GM20000 (cell line): ENCODE data around the gene TYRP1.
"Not testable (repeated sequence)": the region's sequence is repeated elsewhere in the genome, so short reads cannot be mapped to it uniquely, and the experiment has no call there.

Experiments used
- DNase-seq: peaks from one replicate; pipeline ENCODE4 v3.0.0; 2012; ENCODE audit warnings: low spot score
- TF ChIP-seq, protein P1 (sequence below): IDR thresholded peaks from 2 replicates; pipeline ENCODE4 v1.5.1; 2012; ENCODE audit warnings: mild to moderate bottlenecking, control low read depth; ENCODE audit errors: extremely low read depth, missing control alignments

Gene TYRP1

DNA sequence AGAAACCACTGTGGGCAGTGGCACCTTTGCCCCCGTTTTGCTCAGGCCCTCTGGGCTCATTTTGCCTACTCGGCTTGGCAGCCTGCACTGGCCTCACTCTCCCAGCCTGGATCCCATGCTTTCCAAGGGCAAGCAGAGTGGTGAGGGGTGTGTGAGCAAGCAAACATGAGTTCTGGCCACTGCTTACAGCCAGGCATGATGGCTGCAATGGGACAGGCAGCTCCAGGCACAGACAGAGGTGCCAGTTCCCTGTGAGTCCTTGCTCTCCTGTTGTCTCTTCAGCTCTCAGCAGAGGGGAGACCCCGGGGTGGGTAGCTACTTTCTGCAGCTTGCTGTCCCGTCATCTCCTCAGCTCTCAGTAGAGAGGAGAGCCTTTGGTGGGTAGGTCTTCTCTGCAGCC, 35.2 kb upstream of the TYRP1 start:
- TF ChIP-seq, protein P1, sequence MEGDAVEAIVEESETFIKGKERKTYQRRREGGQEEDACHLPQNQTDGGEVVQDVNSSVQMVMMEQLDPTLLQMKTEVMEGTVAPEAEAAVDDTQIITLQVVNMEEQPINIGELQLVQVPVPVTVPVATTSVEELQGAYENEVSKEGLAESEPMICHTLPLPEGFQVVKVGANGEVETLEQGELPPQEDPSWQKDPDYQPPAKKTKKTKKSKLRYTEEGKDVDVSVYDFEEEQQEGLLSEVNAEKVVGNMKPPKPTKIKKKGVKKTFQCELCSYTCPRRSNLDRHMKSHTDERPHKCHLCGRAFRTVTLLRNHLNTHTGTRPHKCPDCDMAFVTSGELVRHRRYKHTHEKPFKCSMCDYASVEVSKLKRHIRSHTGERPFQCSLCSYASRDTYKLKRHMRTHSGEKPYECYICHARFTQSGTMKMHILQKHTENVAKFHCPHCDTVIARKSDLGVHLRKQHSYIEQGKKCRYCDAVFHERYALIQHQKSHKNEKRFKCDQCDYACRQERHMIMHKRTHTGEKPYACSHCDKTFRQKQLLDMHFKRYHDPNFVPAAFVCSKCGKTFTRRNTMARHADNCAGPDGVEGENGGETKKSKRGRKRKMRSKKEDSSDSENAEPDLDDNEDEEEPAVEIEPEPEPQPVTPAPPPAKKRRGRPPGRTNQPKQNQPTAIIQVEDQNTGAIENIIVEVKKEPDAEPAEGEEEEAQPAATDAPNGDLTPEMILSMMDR, result no peak
- no peak for DNase-seq

DNA sequence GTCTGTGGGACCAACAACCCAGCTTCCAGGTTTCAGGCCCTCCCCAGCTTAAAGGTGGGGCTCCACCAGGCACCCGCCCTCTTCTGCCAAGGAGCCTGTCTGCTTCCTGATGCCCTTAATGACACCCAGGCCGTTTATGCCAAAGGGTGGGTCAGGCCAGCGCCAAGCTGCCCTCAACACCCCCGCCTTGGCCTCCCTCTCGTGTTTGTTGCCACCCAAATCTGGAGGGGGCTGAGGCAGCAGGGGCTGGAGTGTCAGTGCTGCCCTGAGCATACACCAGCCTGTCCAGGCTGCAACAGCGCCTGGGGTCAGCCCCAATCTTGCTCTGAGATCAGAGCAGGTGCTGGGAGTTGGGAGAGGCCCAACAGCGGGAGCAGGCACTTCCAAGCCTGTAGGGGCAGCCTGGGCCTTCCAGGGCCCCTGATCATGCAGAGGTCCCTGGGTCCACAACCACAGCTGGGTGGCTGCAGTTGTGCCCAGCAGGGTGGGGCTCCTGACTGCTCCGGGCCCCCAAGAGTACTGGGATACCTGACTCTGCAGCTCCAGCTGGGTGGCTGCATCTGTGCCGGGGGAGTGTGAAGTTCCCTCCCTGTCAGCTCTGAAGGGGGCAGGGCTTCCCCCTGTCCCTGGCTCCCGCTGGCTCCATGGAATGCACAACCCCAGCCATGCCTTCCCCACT, 34.5 kb upstream of the TYRP1 start:
- TF ChIP-seq, protein P1, result no peak
- no peak for DNase-seq

DNA sequence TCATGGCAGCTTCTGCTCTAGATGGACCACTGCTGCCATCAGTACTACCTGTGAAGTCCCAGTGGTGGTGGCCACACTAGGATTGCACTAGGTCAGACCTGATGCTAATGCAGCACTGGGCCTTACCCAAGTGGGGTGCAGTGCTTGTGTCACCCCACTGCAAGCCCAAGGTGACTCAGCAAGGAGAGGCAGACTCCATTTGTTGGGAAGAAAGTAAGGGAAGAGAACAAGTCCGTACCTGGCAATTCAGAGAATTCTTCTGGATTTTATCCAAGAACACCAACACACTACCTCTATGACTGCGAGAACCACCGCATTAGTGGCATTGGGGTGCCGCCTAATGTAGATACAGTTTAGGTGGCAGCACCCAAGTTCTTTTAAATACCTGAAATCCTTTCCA, 34.0 kb upstream of the TYRP1 start:
- TF ChIP-seq, protein P1, result no peak
- DNase-seq, result no peak

DNA sequence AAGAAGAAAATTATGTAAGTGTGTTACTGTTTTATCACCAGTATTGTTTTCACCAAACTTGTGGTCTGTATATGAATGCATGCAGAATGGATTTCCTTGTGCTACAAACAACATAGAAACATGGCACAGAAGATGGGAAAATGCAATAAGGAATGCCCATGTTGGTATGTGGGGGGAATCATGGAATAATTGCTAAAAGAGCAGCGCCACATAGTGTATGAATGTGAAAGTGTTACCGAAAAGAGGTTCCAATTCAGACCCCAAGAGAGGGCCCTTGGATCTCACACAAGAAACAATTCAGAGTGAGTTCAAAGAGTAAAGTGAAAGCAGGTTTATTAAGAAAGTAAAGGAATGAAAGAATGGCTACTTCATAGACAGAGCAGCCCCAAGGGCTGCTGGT, 26.4 kb upstream of the TYRP1 start:
- no peak for DNase-seq
- TF ChIP-seq, protein P1, result no peak

DNA sequence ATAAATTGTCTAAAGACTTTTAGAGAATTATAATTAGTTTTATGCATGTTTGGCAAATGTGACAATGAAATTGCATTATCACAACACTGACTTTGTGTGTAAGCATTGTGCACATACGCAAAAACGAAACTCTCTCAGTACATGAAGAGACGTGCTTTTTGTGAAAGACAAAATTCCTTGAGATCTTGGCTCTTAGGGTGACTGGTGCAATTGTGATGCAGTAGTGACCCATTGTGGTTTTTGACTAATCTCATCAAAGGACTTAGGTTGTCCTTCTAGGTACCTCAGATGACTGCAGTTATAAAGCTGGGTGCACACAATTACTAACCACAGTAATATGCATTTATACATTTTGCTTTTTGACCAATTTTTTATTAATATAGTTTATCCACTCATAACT, 25.3 kb upstream of the TYRP1 start:
- no peak for DNase-seq
- TF ChIP-seq, protein P1, result no peak

DNA sequence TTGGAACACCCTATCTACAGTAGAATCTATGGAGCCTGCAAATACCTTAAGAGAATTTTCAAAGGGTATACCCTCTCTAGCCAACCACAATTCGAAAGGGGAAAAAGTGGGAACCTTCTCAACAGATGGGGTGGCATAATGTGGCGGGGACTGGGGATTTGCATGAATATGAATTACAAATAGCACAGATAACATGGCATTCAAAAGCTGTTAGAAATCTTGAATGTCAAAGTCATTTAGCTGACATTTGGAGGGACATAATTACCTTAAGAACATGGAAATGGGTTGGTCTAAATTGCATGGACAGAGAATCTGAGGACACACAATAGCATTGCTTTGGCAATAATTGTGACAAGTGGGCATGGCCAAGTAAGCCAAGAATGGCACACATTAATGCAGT, 23.2 kb upstream of the TYRP1 start:
- TF ChIP-seq, protein P1, result no peak
- DNase-seq, result no peak

DNA sequence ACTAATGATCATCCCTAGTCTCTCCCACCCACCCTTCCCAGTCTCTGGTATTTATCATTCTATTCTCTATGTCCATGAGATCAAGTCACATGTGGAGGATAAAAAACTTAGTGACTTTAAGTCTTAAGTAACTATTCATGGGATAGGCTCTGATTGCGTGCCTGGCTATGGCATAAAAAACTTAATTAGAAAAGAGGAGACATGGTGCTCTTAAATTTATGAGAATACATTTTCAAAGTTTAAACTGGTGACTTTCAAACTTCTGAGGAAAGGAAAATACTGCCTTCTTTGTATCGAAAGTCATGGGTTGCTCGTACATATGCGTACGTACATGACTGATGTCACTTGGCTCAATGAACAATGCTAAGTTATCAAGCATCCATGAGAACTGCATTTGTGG, 18.2 kb upstream of the TYRP1 start:
- TF ChIP-seq, protein P1, result no peak
- DNase-seq, result no peak

DNA sequence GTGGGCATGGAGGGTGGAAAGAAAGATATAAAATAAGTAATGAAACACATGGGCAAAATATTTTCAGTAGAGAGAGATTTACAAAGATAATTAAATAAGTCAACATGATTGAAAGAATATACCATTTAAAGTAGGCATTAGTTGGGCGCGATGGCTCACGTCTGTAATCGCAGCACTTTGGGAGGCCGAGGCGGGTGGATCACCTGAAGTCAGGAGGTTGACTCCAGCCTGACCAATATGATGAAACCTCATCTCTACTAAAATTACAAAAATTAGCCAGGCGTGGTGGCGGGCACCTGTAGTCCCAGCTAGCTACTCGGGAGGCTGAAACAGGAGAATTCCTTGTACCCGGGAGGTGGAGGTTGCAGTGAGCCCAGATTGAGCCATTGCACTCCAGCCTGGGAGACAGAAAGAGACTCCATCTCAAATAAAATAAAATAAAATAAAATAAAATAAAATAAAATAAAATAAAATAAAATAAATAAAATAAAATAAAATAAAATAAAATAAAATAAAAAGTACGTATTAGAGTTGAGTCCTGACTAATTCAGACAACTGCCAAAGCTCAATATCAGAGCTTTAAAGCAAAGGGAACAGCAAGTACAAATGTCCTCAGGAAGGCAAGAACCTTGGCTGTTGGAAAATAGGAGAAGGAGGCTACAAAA, 15.6 kb upstream of the TYRP1 start:
- not testable (repeated sequence) for DNase-seq
